HepG2 (cell line): ENCODE data around the gene RNF38. TPM values are rescaled to one million over a fixed set of nuclear protein-coding genes. Genes with fewer than 3 reads are reported as not detected.

Experiments used
- ATAC-seq: fragments of 200-7000 bp; cut with Tn5 transposase; 3 replicates; pipeline ENCODE4 v1.9.1; 2020; ENCODE audit warnings: mild to moderate bottlenecking, moderate library complexity
- BruUV-seq: library from RNA; stranded (reverse); fragments of 400-500 nt; replicated peaks from 2 replicates; lab custom pipeline; 2021; lab: Mats Ljungman, UMichigan
- CTCF ChIA-PET: fragments of 300-600 bp; formaldehyde crosslinking; extraction: SDS; loops from one replicate; lab custom pipeline; 2021; ENCODE audit warnings: low total read pairs, inconsistent platforms, low intra/inter-chr PET ratio; lab: Yijun Ruan, JAX
- POLR2A ChIA-PET: fragments of 350-600 bp; sonication (Branson Sonifier 250); formaldehyde crosslinking; loops from one replicate; lab custom pipeline; 2020; ENCODE audit warnings: antibody characterized with exemption, inconsistent platforms; lab: Yijun Ruan, JAX
- DNase-seq: peaks from one replicate; pipeline ENCODE4 v3.0.0-alpha.2; 2015; ENCODE audit warnings: low spot score
- FAIRE-seq: peaks from 3 replicates; lab custom pipeline; 2011; peaks lifted over from hg19 to GRCh38; lab: Jason Lieb, UNC
- H2AFZ ChIP-seq: one replicate; pipeline ENCODE4 v1.6.1; 2011; ENCODE audit warnings: low read length, inconsistent platforms
- H3K27ac ChIP-seq: fragments of 300-600 bp; 3 replicates; pipeline ENCODE4 v1.8.0; 2011; ENCODE audit warnings: mixed run types, mild to moderate bottlenecking, mixed read lengths, low read length, inconsistent platforms; ENCODE audit not compliant: insufficient read depth; ENCODE audit errors: extremely low read length
- H3K27me3 ChIP-seq, 2 experiments: fragments of 200-600 bp in 1 of 2; 2 replicates in 1 of 2; 3 replicates in 1 of 2; pipeline versions ENCODE4 v1.6.0 to v1.8.0; 2011; ENCODE audit warnings: low read length in 2 of 2, mild to moderate bottlenecking in 2 of 2, moderate library complexity in 2 of 2, inconsistent platforms in 1 of 2; ENCODE audit not compliant: insufficient read depth in 2 of 2, control insufficient read depth in 1 of 2
- H3K36me3 ChIP-seq, 2 experiments: fragments of 200-600 bp in 1 of 2; replicated peaks in 1 of 2; 2 replicates in 1 of 2; 3 replicates in 1 of 2; pipeline versions ENCODE4 v1.5.1 to v1.8.0; 2011; ENCODE audit warnings: low read length in 2 of 2, inconsistent platforms in 1 of 2; ENCODE audit not compliant: insufficient read depth in 2 of 2, control insufficient read depth in 1 of 2
- H3K4me1 ChIP-seq: 2 replicates; pipeline ENCODE4 v1.5.1; 2012; ENCODE audit warnings: low read length, inconsistent platforms; ENCODE audit not compliant: insufficient read depth
- H3K4me2 ChIP-seq: 2 replicates; pipeline ENCODE4 v1.6.0; 2011; ENCODE audit warnings: low read depth, low read length, inconsistent platforms
- H3K4me3 ChIP-seq, 3 experiments: fragments of 200-600 bp in 1 of 3; sonication (generic), shearing (Covaris generic) in 1 of 3; replicated peaks in 1 of 3; 2 replicates each; pipeline ENCODE4 v1.5.1; 2011 to 2016; ENCODE audit warnings: low read length in 3 of 3, inconsistent platforms in 2 of 3, low read depth in 2 of 3, mild to moderate bottlenecking in 2 of 3, control low read depth in 1 of 3, mixed read lengths in 1 of 3; ENCODE audit not compliant: insufficient read depth in 1 of 3
- H3K79me2 ChIP-seq: one replicate; pipeline ENCODE4 v1.6.1; 2011; ENCODE audit warnings: low read length, inconsistent platforms; ENCODE audit not compliant: insufficient read depth
- H3K9ac ChIP-seq: 2 replicates; pipeline ENCODE4 v1.6.0; 2011; ENCODE audit warnings: mild to moderate bottlenecking, low read depth, low read length, inconsistent platforms; ENCODE audit not compliant: insufficient read depth
- H3K9me3 ChIP-seq: 2 replicates; pipeline ENCODE4 v1.5.1; 2012; ENCODE audit warnings: mild to moderate bottlenecking, low read length
- H4K20me1 ChIP-seq: 2 replicates; pipeline ENCODE4 v1.6.0; 2011; ENCODE audit warnings: inconsistent platforms, mild to moderate bottlenecking, low read length, moderate library complexity; ENCODE audit not compliant: insufficient read depth
- CEBPG ChIP-seq: IDR thresholded peaks from 2 replicates; pipeline ENCODE4 v1.6.1; 2016
- DPF2 ChIP-seq: sonication (generic); formaldehyde crosslinking; IDR thresholded peaks from 2 replicates; pipeline ENCODE4 v1.4.0; 2020; ENCODE audit warnings: mild to moderate bottlenecking, low read depth, missing genetic modification reagents, borderline replicate concordance
- GATAD1 ChIP-seq: IDR thresholded peaks from 2 replicates; pipeline ENCODE4 v1.6.1; 2016; ENCODE audit warnings: missing genetic modification reagents, missing compliant biosample characterization
- HOXA9 ChIP-seq: sonication (generic); formaldehyde crosslinking; IDR thresholded peaks from 2 replicates; pipeline ENCODE4 v1.8.1; 2022; ENCODE audit warnings: missing genetic modification reagents, mild to moderate bottlenecking, moderate library complexity, borderline replicate concordance
- NR1H2 ChIP-seq: sonication (generic); formaldehyde crosslinking; IDR thresholded peaks from 2 replicates; pipeline ENCODE4 v1.8.1; 2022; ENCODE audit warnings: low read depth, missing genetic modification reagents, borderline replicate concordance
- SUZ12 ChIP-seq: fragments of 150-350 bp; IDR thresholded peaks from 2 replicates; pipeline ENCODE4 v1.6.1; 2014; ENCODE audit warnings: low read depth, low read length
- ZNF687 ChIP-seq: sonication (generic); formaldehyde crosslinking; IDR thresholded peaks from 2 replicates; pipeline ENCODE4 v1.5.1; 2020; ENCODE audit warnings: mild to moderate bottlenecking, missing genetic modification reagents, moderate library complexity
- WGBS: methylation state at CpG from one replicate; pipeline ENCODE4 v1.1.6; 2017; ENCODE audit warnings: low lambda C conversion rate; 5-methylcytosine and 5-hydroxymethylcytosine counted together
- in situ Hi-C: cut with HindIII; loops from 2 replicates; pipeline ENCODE4 v1.10.0; 2017; ENCODE audit warnings: low pct_unique_long_range_greater_than_20kb; ENCODE audit not compliant: extremely low pct_ligation_motif_present
- intact Hi-C: fragments of 100-400 bp; cut with micrococcal nuclease; formaldehyde crosslinking; loops from one replicate; pipeline ENCODE4 v1.10.0; 2022; ENCODE audit not compliant: unreplicated experiment
- polyA plus RNA-seq, 8 experiments: library from polyadenylated mRNA; depleted of rRNA in 3 of 8; stranded (reverse) in 7 of 8; unstranded in 1 of 8; fragments of >200 nt; fragmentation: Illumina TruSeq in 4 of 8; extraction: Trizol in 4 of 8; gene quantifications; 2 replicates each; pipeline versions ENCODE4 v1.2.1 to v1.2.3, GENCODE V29; 2011 to 2016; ENCODE audit warnings: low read depth in 4 of 8, missing spikeins in 1 of 8, mixed read lengths in 1 of 8; ENCODE audit not compliant: insufficient read depth in 1 of 8
- total RNA-seq, 5 experiments: library from RNA; depleted of rRNA; stranded (reverse); fragments of >200 nt; fragmentation: Illumina TruSeq; extraction: Trizol; gene quantifications; 2 replicates each; pipeline ENCODE4 v1.2.3, GENCODE V29; 2016; ENCODE audit warnings: low read depth in 1 of 5

Gene RNF38
- total and polyA plus RNA-seq, 2 of the 13 experiments (the other 11 are each of a cell fraction or from before 2014, with no cell fraction given), result 9.1 to 32.1 TPM

GRCh38 chr9:36292641-36293040, 107.4 kb downstream of the RNF38 start:
- DNase-seq (no peak), ATAC-seq (peak; percentile 67), FAIRE-seq (no peak)
- TF ChIP-seq CEBPG (CRISPR knock-in tag) (no peak), DPF2 (no peak), SUZ12 (no peak), NR1H2 (no peak), ZNF687 (0 out of 2 replicates have a peak, but pooled peaks have one; percentile 13), HOXA9 (CRISPR knock-in tag) (no peak), GATAD1 (CRISPR knock-in tag) (no peak)
- 64% methylated on average over 11 of the region's 12 CpGs for WGBS
- Histone ChIP-seq H3K79me2 (no peaks in the 10 kb centered on the region), H2AFZ (no peak overlapping the region), H3K4me2 (no peak overlapping the region), H3K4me3 (no peak overlapping the region), H3K9me3 (no peaks in the 10 kb centered on the region), H3K4me1 (peaks cover 22% of the 10 kb centered on the region), H4K20me1 (no peaks in the 10 kb centered on the region), H3K9ac (no peak overlapping the region), H3K27ac (no peak overlapping the region), H3K27me3 (no peaks in the 10 kb centered on the region), H3K36me3 (no peaks in the 10 kb centered on the region)
- no TSS peak for BruUV-seq
- intact Hi-C loops, result no loop called here
- CTCF ChIA-PET, result no interaction called here
- in situ Hi-C loops, result no loop called here
- POLR2A ChIA-PET, result no interaction called here
